NCI-H460 (cell line): Measurements from ENCODE around the gene ALKBH3. TPM values are rescaled to one million over a fixed set of nuclear protein-coding genes. Genes with fewer than 3 reads are reported as not detected.

Experiments used
- DNase-seq: peaks from one replicate; pipeline ENCODE4 v3.0.0-alpha.2; 2016; ENCODE audit warnings: low read depth; ENCODE audit errors: extremely low read depth
- total RNA-seq: library from RNA; depleted of rRNA; stranded (reverse); fragments of >200 nt; shearing (Covaris generic); gene quantifications from 2 replicates; pipeline ENCODE4 v1.2.3, GENCODE V29; 2014

ALKBH3 gene
- total RNA-seq, 1 experiment from 2014 or later: 48.3 TPM

GRCh38 chr11:43936076-43936475, 55.4 kb downstream of the ALKBH3 start:
- no peak for DNase-seq

GRCh38 chr11:43937434-43938411, 57.1 kb downstream of the ALKBH3 start:
- DNase-seq: no peak

GRCh38 chr11:43941257-43941994, 60.8 kb downstream of the ALKBH3 start:
- no peak for DNase-seq

- no peak for DNase-seq
Observed at GRCh38 chr11:43942662-43943371, 62.2 kb downstream of the ALKBH3 start.

GRCh38 chr11:43943372-43943930, 62.8 kb downstream of the ALKBH3 start:
- no peak for DNase-seq

GRCh38 chr11:43943931-43944751, 63.5 kb downstream of the ALKBH3 start:
- DNase-seq: no peak

GRCh38 chr11:43944761-43945311, 64.2 kb downstream of the ALKBH3 start:
- DNase-seq: no peak

GRCh38 chr11:43947003-43947500, 66.4 kb downstream of the ALKBH3 start:
- DNase-seq: peak; percentile 8

GRCh38 chr11:43947815-43948214, 67.2 kb downstream of the ALKBH3 start:
- DNase-seq: no peak

GRCh38 chr11:43948341-43949225, 68.0 kb downstream of the ALKBH3 start:
- DNase-seq: no peak

GRCh38 chr11:43950311-43950855, 69.8 kb downstream of the ALKBH3 start:
- no peak for DNase-seq

- DNase-seq: no peak
Observed at GRCh38 chr11:43951231-43951630, 70.6 kb downstream of the ALKBH3 start.

- no peak for DNase-seq
Observed at GRCh38 chr11:43952020-43952400, 71.4 kb downstream of the ALKBH3 start.

- no peak for DNase-seq
Observed at GRCh38 chr11:43952401-43953342, 72.0 kb downstream of the ALKBH3 start.

GRCh38 chr11:43953521-43953920, 72.9 kb downstream of the ALKBH3 start:
- DNase-seq: no peak

GRCh38 chr11:43954241-43954640, 73.6 kb downstream of the ALKBH3 start:
- no peak for DNase-seq
